Suprapubic skin (tissue), 4 donors: ENCODE measurements around the gene XYLT1.

Experiments
- CTCF ChIP-seq, 2 donors: fragments of 200-600 bp in 1 of 2; fragments of 450-650 bp in 1 of 2; sonication (generic) in 1 of 2; IDR thresholded peaks; one replicate each; pipeline ENCODE4 v1.5.1; 2016 to 2019; ENCODE audit warnings: antibody characterized with exemption in 2 of 2, mild to moderate bottlenecking in 1 of 2, moderate library complexity in 1 of 2
- EP300 ChIP-seq: sonication (generic); formaldehyde crosslinking; IDR thresholded peaks from one replicate; pipeline ENCODE4 v1.6.1; 2017; ENCODE audit warnings: antibody characterized with exemption
- POLR2AphosphoS5 ChIP-seq, 3 donors: sonication (generic); formaldehyde crosslinking; IDR thresholded peaks; one replicate each; pipeline ENCODE4 v1.6.1; 2017; ENCODE audit warnings: antibody characterized with exemption in 3 of 3

- TF ChIP-seq CTCF (IDR thresholded peaks at IDR 0.05): no peak
- no peak for TF ChIP-seq POLR2AphosphoS5 (IDR thresholded peaks at IDR 0.05)
- TF ChIP-seq EP300: no peak
Observed at GRCh38 chr16:17451843-17452242, 18.9 kb downstream of the XYLT1 start.
